NCI-H2196 (cell line): Measurements from ENCODE around the gene NET1.
A peak's percentile ranks its signal among the peaks of the same experiment; 100 is the strongest.

Experiments
- DNase-seq: peaks from one replicate; lab custom pipeline; 2025; ENCODE audit not compliant: unreplicated experiment; lab: John Stamatoyannopoulos, UW

NET1 gene

DNA sequence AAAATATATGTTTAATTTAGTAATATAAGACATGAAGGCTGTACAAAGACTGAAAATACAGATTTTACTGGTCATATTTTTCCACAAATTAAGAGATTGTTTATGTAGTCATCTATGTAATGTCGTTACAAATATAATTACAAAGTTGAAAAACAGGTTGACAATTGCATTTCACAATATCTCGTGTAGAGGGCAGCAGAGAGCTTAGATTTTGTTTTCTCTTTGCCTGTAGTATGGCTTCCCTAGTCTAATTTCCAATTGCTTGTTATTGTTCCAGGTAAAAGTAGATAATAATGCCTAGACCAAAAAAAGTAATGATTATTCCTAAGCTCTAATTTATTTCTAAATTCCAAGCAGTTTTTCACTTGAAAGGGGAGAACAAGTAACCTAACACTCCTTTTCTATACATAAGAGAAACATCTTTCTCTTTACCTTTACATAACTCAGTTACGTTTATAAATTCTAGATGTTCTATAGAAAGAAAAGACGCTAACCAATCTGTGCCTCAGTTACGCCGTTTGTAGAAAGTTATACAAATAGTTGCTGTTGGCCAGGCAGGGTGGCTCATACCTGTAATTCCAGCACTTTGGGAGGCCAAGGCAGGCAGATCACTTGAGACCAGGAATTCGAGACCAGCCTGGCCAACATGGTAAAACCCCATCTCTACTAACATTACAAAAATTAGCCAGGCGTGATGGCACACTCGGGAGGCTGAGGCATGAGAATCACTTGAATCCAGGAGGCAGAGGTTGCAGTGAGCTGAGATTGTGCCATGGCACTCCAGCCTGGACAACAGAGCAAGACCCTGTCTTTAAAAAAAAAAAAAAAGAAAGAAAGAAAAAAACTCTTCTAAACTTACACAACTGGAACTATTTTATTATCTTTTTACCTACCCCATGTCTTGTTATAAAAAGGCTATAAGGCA lies 30.0 kb downstream of the NET1 start:
- DNase-seq: peak; percentile 45

DNA sequence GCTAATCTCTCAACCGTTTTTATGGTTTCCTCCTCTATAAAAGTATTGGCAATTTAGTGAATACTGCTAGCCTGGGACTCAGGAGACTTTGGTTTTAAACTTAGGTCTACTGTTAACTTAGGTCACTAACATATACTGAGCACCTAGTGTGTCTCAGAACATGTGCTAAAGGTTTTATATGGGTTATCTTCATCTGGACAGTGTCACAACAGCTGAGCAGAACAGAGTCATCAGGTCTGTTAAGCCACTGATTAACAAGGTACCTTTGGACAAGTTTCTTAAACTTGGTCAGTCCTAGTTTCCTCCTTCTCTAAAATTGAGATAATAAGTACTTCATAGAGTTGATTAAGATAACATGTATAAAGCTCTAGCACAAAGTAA lies 30.6 kb downstream of the NET1 start:
- DNase-seq: no peak

DNA sequence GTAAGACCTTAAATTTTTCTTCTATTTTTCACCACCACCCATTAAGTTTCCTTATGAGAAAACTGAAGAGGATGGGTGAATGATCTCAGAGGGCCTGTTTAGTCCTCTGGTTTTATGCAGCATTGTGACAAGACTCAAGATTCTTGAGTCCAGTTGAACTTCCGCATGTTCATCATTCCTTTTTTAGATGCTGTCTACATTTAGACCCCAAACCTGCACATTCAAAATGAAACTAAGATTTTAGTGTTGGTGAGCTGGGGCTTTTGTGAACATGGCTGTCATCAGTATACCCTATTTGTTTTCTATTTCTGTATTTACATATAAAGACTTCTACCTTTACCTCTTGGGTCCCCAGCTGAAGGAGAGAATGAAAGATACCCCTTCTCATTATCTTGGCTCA lies 31.1 kb downstream of the NET1 start:
- no peak for DNase-seq

DNA sequence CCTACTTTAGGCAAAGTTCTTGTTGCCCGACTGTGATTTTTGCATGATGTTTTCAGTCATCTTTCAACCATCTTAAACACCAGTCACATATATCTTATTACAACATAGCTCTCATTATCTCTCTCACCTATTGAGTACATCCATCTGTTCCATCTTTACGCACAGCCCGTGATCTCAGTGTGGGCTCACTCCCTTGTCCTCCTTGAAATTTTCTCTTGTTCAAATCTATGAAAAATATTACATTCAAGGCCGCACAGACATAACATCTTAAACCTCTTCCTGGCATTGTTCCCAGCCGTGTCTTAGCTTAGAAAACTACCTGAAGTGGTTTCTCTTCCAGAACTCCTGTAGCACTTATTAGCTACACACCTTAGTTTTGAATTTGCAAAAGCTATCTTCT lies 32.6 kb downstream of the NET1 start:
- DNase-seq: no peak

DNA sequence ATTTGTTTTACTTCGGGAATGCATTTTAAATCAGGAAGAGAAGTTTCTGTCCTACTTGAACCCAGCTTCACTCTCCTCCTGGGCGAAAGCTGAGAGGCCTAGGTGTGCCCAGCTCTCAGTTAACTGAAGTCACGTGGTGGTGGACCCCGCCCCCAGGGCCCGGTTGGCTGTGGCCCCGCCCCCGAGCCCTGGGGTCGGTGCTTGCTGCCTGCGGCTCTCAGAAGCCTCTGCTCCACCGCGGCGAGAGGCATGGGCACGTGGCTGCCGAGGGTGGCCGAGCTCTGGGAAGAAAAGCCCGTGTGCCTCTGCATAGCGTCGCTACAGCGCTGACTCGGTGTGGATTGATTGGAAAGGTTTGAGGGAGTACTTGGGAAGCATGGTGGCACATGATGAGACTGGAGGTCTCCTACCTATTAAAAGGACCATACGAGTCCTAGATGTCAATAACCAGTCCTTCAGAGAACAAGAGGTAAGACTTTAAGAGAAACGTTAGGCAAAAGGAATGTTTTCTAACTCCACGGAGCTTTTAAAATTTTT lies 34.1 kb downstream of the NET1 start:
- DNase-seq: peak; percentile 79

DNA sequence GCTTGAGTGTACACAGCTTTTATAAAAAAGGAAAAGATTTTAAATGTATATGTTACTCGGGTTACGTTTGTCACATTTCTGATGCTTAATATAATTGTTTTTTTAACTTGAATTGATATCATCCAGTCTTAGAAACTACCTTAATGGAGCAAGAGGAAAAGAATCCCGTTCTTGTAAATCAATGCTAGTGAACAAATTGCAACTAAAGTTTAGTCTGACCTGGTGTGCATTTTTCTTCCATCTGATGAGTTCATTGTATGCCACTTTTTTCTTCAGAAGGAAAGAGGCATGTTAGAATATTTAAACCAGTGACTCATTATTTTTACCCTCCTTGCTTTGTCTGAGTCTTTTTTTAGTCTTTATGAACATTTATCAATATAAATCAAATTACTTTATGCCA lies 34.7 kb downstream of the NET1 start:
- no peak for DNase-seq

DNA sequence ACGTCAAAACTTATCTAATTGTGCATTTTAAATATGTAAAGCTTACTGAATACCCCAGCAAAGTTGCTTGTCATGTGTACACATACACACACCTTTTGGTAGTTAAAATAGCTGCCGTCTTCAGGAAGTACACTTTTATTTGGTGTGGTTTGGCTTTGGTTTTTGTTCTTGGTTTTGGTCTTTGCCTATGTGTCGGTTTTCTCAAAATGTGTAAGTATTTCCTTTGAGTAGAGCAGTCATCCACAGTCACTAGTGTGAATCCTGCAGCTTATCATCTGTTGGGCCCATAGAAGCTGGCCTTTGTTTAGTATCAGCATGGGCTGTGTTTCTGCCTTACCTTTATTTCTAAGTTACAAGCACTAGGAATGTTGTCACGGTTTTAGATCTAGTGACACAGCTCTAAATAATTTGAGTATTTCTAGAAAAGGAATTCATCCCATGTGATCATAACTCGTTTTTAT lies 35.3 kb downstream of the NET1 start:
- no peak for DNase-seq

DNA sequence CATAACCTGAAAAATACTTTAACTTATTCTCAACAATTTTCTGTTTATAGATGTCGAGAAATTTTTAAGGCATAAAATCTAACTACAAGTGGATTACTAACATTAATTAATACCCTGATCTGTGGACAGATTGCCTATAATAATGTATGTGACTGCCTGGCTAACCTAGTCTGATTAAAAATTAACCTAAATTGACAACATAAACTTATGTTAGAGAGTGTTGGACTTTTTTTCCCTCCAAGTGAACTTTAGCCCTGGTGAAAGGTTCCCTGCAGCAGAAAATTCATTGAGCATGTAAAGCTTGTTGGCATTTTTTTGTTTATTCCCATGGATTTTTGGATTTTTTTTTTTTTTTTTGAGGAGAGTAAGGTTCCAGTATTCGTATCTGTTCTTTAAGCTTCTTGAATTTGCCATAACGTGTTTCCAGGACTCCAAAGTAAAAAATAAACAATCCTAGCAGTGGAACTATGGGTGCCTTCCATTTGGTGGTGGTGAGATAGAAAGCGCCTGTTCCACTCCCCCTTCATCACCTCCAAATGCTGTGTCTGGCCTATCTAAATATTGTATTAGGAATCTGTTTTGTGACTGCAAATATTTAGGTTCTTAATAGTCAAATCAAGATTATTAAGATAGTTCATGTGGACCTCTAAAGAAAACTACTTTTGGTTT lies 36.1 kb downstream of the NET1 start:
- no peak for DNase-seq

DNA sequence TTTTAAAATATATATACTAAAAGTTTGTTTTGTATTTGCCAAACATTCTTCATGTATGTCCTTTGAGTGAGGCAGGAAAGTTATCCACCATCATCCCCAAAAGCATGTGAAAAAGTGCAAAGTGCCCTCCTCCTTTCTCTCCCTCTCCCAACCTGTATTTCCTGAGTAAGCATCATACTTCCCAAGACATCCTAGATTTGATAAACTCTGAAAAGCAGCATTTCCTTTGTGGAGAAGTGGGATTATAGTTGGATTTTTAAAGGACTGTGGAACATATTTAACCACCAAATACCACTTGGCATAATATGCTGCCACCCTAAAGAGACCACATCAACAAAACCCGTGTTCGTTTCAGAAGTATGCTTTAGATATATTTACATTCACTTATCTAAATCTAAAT lies 36.9 kb downstream of the NET1 start:
- DNase-seq: no peak

DNA sequence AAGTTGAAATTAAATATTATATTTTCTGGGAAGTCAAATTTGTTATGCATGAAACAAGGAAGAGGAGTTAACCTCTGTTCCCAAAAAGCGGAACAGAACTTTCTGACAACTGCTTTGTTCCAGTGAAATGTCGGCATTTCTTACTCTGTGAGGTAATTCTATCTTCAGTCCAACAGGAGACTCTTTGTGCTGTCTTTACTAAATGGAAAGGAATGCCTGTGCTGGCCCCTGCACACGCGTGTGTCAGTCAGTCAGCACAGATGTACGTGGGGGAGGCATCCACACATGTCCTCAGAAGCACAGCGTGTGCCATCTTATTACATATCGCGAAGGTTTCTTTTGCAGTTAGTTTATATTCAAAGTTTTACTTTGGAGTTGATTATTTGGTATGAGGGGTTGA lies 37.5 kb downstream of the NET1 start:
- DNase-seq: no peak

DNA sequence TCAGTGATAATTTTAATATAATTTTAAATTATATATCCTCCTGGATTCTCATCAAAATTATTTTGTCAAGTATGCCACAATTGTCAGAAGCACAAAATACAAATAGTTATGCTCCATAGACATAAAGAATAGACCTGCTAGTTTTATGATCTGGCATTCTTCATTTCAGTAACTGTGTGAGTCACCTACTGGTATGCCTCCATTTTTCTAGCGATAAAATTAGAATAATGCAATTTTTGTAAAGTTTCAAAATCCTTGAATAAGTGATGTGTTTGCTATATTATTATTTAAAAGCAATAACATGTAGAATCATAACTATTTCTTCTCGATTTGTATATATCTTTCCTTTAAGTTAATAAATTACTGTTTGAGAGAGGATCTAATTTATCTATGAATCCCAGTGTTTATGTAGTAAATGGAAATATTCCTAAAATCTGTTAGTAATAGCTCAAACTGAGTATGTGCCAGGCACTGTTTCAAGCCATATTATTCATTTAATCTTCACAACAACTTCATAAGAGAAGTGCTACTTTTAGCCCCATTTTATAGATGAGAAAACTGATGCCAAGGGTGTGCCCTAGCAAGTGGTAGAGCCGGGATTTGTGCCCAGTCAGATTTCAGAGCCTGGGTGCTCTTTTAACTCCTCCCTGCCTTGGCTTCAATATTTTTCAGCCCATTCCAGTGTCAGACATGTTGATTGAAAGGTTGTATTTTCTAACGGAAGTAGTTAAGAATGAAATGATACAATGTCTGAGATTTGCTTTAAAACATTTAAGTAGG lies 38.4 kb downstream of the NET1 start:
- DNase-seq: no peak

DNA sequence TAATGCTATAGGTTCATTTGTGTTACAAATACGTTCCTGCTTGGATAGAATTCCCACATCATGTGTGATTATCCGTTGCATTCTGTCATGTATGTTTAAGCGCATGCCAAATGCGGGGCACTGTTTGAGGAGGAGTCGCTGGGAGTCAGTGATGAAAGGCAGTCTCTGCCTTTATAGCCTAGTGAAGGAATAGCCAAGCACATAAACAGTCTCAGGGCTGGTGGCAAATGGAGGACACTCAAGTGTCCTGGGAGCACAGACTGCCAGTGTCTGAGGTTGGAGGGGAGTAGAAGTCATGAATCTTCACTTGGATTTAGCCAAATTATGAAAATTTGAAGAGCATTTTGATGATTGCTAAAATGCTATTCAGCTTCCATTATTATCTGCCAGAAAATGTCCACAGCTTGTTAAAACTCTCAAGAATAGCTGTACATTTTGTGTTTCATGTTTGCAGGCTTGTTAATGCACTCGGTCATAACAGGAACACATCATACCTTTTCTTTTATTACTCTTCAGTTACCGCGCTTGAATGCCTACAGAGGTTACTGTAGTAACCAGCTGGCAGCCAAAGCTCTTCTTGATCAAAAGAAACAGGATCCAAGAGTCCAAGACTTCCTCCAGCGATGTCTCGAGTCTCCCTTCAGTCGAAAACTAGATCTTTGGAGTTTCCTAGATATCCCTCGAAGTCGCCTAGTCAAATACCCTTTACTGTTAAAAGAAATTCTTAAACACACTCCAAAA lies 41.6 kb downstream of the NET1 start:
- peak; percentile 3 for DNase-seq

DNA sequence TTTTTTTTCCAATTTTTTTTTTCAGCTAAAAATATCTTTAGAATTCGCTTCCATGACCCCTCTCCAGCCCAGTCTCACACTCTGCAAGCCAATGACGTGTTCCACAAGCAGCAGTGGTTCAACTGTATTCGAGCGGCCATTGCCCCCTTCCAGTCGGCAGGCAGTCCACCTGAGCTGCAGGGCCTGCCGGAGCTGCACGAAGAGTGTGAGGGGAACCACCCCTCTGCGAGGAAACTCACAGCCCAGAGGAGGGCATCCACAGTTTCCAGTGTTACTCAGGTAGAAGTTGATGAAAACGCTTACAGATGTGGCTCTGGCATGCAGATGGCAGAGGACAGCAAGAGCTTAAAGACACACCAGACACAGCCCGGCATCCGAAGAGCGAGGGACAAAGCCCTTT lies 44.2 kb downstream of the NET1 start:
- no peak for DNase-seq

DNA sequence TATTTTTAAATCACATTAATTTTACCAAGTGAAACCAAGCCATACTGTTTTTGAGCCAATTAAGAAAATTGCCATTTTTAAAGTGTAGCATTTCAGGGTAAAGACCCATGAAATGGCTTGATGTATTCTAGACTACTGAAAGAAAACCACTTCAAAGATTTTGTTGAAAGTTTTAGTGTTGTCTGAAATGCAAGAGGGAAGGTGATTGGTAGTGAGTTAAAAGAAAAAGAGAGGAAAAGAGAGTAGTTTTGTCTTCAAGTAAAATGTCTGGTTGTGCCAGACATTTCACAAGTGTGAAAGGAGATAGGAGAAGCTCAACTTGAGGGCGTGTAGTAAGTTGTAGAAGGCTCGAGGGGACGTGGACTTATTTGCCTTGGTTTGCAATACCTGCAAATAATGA lies 45.4 kb downstream of the NET1 start:
- DNase-seq: no peak

DNA sequence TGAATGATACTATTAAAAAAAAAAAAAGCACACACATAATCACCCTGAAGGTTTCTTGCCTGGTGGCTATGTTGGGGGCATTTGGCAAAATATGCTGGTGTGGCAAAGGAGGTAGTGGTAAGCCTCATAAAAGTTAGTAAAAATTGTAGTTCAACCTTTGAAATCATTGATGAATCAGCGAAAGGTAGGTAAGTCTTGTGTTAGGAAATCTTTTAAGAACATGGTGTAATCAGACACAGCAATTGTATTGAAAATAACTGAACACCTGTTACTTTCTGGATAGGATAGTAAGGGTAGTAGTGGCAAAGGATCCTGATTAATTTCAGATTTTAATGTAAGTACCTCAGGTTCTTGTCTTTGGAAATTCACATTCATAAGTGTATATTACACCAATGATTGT lies 46.1 kb downstream of the NET1 start:
- no peak for DNase-seq

DNA sequence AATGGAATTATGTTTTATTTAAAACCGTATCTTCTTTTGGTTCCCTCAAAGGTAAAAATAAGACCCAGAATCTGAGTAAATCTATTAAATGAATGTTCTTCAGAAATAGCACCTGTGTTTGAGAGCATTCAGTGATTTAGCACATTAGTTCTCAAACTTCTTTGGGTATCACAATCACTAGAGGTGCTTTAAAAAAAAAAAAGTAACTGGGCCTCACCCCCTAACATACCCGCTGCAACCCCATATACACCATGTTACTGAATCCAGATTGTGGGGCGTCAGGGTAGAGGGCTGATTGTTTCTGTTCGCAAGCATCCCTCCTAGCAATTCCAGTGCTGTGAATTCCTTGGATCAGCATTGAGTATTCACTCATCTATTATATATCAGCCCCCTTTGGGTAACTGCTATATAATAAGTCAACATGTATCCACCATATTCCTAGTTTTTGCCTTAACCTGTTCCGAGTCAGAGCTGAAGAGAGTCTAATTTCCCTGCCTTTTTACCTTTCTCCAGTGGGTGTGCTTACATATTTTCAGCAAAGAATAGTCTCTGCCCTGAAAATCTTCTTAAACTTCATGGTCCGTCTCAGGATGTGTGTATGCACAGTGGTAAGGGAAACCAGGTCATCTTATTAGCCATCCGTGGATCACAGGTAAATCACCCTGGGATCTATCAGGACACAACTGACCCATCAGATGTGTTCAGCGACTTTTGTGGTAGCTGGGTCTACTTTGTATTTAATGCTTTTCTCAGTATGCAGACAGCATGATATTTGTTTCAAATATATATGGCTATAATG lies 46.8 kb downstream of the NET1 start:
- DNase-seq: no peak

DNA sequence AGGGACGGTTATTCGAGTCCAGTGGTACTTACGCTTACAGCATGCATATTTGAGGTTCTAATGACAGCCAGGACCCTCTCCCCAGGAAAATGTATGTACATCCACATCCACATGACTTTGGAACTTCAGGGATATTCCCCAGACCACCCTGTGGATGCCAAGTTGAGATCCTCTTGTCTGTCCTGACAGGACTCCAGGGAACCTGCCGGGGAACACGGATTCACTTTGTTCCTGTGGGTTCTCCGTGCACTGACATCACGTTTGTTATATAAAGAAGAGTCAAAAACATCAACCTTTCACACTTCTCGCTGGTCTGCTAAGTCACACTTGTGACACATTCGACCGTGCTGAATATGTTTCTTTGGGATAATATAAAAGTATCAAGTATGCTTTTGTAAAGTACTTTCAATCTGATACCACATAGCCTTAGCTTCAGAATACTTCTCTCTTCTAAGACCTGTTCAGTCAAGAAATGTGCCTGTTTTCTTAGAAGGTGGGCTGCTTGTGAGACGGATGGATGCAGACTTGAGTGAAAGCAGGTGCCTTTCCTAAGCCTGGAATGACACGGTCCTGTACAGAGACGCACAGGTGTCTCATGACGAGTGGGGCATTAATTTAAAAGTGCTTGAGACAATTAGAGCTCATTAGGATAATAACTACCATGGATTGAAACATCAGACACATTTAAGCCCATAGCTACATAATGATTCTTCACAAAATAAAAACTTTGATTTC lies 48.3 kb downstream of the NET1 start:
- DNase-seq: no peak

DNA sequence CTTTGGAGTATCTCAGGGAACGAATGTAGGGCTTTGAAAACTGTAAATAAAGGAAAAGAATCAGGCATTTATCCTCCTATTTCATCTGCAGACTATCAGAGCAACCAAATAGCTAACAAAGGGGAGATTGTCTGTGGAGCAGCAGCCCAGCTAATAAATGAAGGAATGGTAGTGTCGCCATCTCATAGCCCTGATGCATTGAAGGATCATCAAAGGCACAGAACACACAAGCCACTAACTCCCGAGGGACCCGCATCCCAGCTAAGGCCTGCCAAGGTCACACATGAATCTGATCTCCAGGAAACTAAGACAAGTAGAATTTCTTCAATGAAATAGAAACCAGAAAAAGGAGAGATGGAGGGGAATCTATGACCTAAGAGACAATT lies 48.8 kb downstream of the NET1 start:
- DNase-seq: no peak
